HEK293 (cell line): ENCODE data around the gene STIP1.
A peak's percentile ranks its signal among the peaks of the same experiment; 100 is the strongest.

ENCODE experiments used
- BCL11A ChIP-seq: fragments of 450-650 bp; formaldehyde crosslinking; IDR thresholded peaks from 2 replicates; pipeline ENCODE4 v1.5.1; 2016; ENCODE audit warnings: low read depth, missing biosample characterization, missing genetic modification characterization
- KLF1 ChIP-seq: fragments of 450-650 bp; formaldehyde crosslinking; IDR thresholded peaks from 2 replicates; pipeline ENCODE4 v1.5.1; 2016; ENCODE audit warnings: missing biosample characterization, missing genetic modification characterization
- ZBTB17 ChIP-seq: fragments of 450-650 bp; formaldehyde crosslinking; IDR thresholded peaks from 2 replicates; pipeline ENCODE4 v1.5.1; 2016; ENCODE audit warnings: missing biosample characterization, missing genetic modification characterization
- ZBTB48 ChIP-seq: fragments of 450-650 bp; formaldehyde crosslinking; IDR thresholded peaks from 2 replicates; pipeline ENCODE4 v1.5.1; 2016; ENCODE audit warnings: missing biosample characterization, missing genetic modification characterization
- ZBTB49 ChIP-seq: fragments of 450-650 bp; formaldehyde crosslinking; IDR thresholded peaks from 2 replicates; pipeline ENCODE4 v1.5.1; 2016; ENCODE audit warnings: missing biosample characterization, missing genetic modification characterization, low read depth
- ZBTB8A ChIP-seq: fragments of 450-650 bp; formaldehyde crosslinking; IDR thresholded peaks from 2 replicates; pipeline ENCODE4 v1.5.1; 2016; ENCODE audit warnings: missing biosample characterization, missing genetic modification characterization
- ZFP41 ChIP-seq: fragments of 450-650 bp; formaldehyde crosslinking; IDR thresholded peaks from 2 replicates; pipeline ENCODE4 v1.5.1; 2016; ENCODE audit warnings: missing biosample characterization, missing genetic modification characterization, borderline replicate concordance
- ZIC2 ChIP-seq: fragments of 450-650 bp; formaldehyde crosslinking; IDR thresholded peaks from 2 replicates; pipeline ENCODE4 v1.5.1; 2016; ENCODE audit warnings: missing biosample characterization, missing genetic modification characterization
- ZNF18 ChIP-seq: fragments of 450-650 bp; formaldehyde crosslinking; IDR thresholded peaks from 2 replicates; pipeline ENCODE4 v1.5.1; 2016; ENCODE audit warnings: missing biosample characterization, missing genetic modification characterization
- ZNF19 ChIP-seq: fragments of 450-650 bp; formaldehyde crosslinking; IDR thresholded peaks from 2 replicates; pipeline ENCODE4; 2016; ENCODE audit warnings: missing biosample characterization, missing genetic modification characterization, low read depth
- ZNF248 ChIP-seq: fragments of 450-650 bp; formaldehyde crosslinking; IDR thresholded peaks from 2 replicates; pipeline ENCODE4 v1.5.1; 2017; ENCODE audit warnings: missing biosample characterization, missing genetic modification characterization
- ZNF266 ChIP-seq: fragments of 450-650 bp; formaldehyde crosslinking; IDR thresholded peaks from 2 replicates; pipeline ENCODE4 v1.5.1; 2016; ENCODE audit warnings: missing biosample characterization, missing genetic modification characterization, low read depth
- ZNF423 ChIP-seq: fragments of 450-650 bp; formaldehyde crosslinking; IDR thresholded peaks from 2 replicates; pipeline ENCODE4 v1.5.1; 2016; ENCODE audit warnings: missing biosample characterization, missing genetic modification characterization
- ZNF488 ChIP-seq: fragments of 450-650 bp; formaldehyde crosslinking; IDR thresholded peaks from 2 replicates; pipeline ENCODE4 v1.5.1; 2016; ENCODE audit warnings: missing biosample characterization, missing genetic modification characterization
- ZNF510 ChIP-seq: fragments of 450-650 bp; formaldehyde crosslinking; IDR thresholded peaks from 2 replicates; pipeline ENCODE4 v1.5.1; 2018; ENCODE audit warnings: mild to moderate bottlenecking, missing genetic modification characterization, missing biosample characterization; ENCODE audit not compliant: insufficient replicate concordance
- ZNF513 ChIP-seq: fragments of 450-650 bp; IDR thresholded peaks from 2 replicates; pipeline ENCODE4 v1.5.1; 2018; ENCODE audit warnings: missing biosample characterization, missing genetic modification characterization
- ZNF544 ChIP-seq: fragments of 450-650 bp; formaldehyde crosslinking; IDR thresholded peaks from 2 replicates; pipeline ENCODE4 v1.5.0; 2017; ENCODE audit warnings: missing biosample characterization, missing genetic modification characterization
- ZNF561 ChIP-seq: fragments of 450-650 bp; IDR thresholded peaks from 2 replicates; pipeline ENCODE4 v1.5.1; 2018; ENCODE audit warnings: missing biosample characterization, missing genetic modification characterization, borderline replicate concordance
- ZNF571 ChIP-seq: fragments of 450-650 bp; formaldehyde crosslinking; IDR thresholded peaks from 2 replicates; pipeline ENCODE4 v1.5.0; 2017; ENCODE audit warnings: missing biosample characterization, missing genetic modification characterization
- ZNF585B ChIP-seq: fragments of 450-650 bp; formaldehyde crosslinking; IDR thresholded peaks from 2 replicates; pipeline ENCODE4 v1.5.1; 2016; ENCODE audit warnings: missing biosample characterization, missing genetic modification characterization
- ZNF76 ChIP-seq: fragments of 450-650 bp; formaldehyde crosslinking; IDR thresholded peaks from 2 replicates; pipeline ENCODE4; 2016; ENCODE audit warnings: low read depth, missing biosample characterization, missing genetic modification characterization, borderline replicate concordance
- TF ChIP-seq, protein P1 (sequence below): fragments of 450-650 bp; formaldehyde crosslinking; IDR thresholded peaks from 2 replicates; pipeline ENCODE4 v1.5.1; 2016; ENCODE audit warnings: missing biosample characterization, missing genetic modification characterization
- TF ChIP-seq, protein P2 (sequence below): fragments of 450-650 bp; formaldehyde crosslinking; IDR thresholded peaks from 2 replicates; pipeline ENCODE4 v1.5.1; 2017; ENCODE audit warnings: missing biosample characterization, missing genetic modification characterization
- TF ChIP-seq, protein P3 (sequence below): fragments of 450-650 bp; formaldehyde crosslinking; IDR thresholded peaks from 2 replicates; pipeline ENCODE4 v1.5.1; 2016; ENCODE audit warnings: missing biosample characterization, missing genetic modification characterization

STIP1 gene

DNA sequence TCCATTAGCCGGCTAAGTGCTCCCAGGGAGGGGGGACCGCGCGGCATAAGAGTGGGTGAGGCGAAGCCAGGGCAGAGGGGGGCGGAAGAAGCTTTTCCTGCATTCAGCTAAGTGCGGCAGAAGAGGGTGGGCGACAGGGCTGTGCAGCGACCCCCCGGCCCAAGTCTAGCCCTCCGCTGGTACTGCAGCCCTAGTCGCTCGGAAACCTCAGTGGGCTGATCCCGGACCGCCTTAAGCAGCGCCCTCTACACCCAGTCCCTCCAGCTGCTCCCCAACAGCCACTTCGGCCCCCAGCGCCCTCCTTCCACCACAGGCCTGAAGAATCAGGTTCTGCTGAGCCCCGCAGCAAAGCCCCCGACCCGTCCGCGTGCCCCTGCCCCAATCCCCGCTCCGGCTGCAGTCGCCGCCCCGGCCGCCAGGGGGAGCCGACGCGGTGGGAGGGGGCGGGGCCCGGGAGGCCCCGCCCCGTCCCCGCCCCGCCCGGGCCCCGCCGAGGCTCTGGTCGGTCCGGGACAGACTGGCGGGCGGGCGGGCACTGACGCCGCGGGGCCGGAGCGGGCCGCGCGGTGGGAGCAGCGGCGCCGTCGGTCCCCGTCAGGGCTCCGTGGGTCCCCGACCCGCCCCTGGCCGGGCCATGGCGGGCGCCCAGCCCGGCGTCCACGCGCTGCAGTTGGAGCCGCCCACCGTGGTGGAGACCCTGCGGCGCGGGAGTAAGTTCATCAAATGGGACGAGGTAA is 65.2 kb downstream of the STIP1 start, which contains the start of gene PLCB3 (continued):
- TF ChIP-seq ZBTB49 (tag by site-specific recombination) (no peak), ZNF488 (tag by site-specific recombination) (no peak), ZNF248 (tag by site-specific recombination) (no peak), ZBTB48 (tag by site-specific recombination) (peak; percentile 66), ZNF510 (tag by site-specific recombination) (no peak), ZNF513 (tag by site-specific recombination) (no peak), ZBTB8A (peak; percentile 69), ZFP41 (no peak), BCL11A (no peak), KLF1 (no peak; the same call in 1 of the 2 replicates), ZNF571 (tag by site-specific recombination) (no peak), ZNF19 (tag by site-specific recombination) (no peak), ZNF423 (tag by site-specific recombination) (peak; percentile 42; the same call in 1 of the 2 replicates), ZIC2 (tag by site-specific recombination) (0 out of 2 replicates have a peak, but pooled peaks have one; percentile 3), ZNF561 (tag by site-specific recombination) (no peak), ZNF266 (tag by site-specific recombination) (no peak), ZNF585B (no peak), ZNF544 (tag by site-specific recombination) (no peak), ZNF76 (tag by site-specific recombination) (no peak), ZBTB17 (no peak), ZNF18 (tag by site-specific recombination) (no peak)
- TF ChIP-seq, protein P1, sequence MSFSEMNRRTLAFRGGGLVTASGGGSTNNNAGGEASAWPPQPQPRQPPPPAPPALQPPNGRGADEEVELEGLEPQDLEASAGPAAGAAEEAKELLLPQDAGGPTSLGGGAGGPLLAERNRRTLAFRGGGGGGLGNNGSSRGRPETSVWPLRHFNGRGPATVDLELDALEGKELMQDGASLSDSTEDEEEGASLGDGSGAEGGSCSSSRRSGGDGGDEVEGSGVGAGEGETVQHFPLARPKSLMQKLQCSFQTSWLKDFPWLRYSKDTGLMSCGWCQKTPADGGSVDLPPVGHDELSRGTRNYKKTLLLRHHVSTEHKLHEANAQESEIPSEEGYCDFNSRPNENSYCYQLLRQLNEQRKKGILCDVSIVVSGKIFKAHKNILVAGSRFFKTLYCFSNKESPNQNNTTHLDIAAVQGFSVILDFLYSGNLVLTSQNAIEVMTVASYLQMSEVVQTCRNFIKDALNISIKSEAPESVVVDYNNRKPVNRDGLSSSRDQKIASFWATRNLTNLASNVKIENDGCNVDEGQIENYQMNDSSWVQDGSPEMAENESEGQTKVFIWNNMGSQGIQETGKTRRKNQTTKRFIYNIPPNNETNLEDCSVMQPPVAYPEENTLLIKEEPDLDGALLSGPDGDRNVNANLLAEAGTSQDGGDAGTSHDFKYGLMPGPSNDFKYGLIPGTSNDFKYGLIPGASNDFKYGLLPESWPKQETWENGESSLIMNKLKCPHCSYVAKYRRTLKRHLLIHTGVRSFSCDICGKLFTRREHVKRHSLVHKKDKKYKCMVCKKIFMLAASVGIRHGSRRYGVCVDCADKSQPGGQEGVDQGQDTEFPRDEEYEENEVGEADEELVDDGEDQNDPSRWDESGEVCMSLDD (tag by site-specific recombination) = peak; percentile 58; the same call in 1 of the 2 replicates
- TF ChIP-seq, protein P2, sequence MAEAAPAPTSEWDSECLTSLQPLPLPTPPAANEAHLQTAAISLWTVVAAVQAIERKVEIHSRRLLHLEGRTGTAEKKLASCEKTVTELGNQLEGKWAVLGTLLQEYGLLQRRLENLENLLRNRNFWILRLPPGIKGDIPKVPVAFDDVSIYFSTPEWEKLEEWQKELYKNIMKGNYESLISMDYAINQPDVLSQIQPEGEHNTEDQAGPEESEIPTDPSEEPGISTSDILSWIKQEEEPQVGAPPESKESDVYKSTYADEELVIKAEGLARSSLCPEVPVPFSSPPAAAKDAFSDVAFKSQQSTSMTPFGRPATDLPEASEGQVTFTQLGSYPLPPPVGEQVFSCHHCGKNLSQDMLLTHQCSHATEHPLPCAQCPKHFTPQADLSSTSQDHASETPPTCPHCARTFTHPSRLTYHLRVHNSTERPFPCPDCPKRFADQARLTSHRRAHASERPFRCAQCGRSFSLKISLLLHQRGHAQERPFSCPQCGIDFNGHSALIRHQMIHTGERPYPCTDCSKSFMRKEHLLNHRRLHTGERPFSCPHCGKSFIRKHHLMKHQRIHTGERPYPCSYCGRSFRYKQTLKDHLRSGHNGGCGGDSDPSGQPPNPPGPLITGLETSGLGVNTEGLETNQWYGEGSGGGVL (tag by site-specific recombination) = peak; percentile 66; the same call in 1 of the 2 replicates
- TF ChIP-seq, protein P3, sequence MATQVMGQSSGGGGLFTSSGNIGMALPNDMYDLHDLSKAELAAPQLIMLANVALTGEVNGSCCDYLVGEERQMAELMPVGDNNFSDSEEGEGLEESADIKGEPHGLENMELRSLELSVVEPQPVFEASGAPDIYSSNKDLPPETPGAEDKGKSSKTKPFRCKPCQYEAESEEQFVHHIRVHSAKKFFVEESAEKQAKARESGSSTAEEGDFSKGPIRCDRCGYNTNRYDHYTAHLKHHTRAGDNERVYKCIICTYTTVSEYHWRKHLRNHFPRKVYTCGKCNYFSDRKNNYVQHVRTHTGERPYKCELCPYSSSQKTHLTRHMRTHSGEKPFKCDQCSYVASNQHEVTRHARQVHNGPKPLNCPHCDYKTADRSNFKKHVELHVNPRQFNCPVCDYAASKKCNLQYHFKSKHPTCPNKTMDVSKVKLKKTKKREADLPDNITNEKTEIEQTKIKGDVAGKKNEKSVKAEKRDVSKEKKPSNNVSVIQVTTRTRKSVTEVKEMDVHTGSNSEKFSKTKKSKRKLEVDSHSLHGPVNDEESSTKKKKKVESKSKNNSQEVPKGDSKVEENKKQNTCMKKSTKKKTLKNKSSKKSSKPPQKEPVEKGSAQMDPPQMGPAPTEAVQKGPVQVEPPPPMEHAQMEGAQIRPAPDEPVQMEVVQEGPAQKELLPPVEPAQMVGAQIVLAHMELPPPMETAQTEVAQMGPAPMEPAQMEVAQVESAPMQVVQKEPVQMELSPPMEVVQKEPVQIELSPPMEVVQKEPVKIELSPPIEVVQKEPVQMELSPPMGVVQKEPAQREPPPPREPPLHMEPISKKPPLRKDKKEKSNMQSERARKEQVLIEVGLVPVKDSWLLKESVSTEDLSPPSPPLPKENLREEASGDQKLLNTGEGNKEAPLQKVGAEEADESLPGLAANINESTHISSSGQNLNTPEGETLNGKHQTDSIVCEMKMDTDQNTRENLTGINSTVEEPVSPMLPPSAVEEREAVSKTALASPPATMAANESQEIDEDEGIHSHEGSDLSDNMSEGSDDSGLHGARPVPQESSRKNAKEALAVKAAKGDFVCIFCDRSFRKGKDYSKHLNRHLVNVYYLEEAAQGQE = 0 out of 2 replicates have a peak, but pooled peaks have one; percentile 12
